Spinal cord (tissue), 10 donors: ENCODE measurements around the gene TLCD2. TPM values are rescaled to one million over a fixed set of nuclear protein-coding genes. Genes with fewer than 3 reads are reported as not detected.
"Not testable (repeated sequence)": the region's sequence is repeated elsewhere in the genome, so short reads cannot be mapped to it uniquely, and the experiment has no call there.

Source experiments
- DNase-seq, 6 donors: peaks; one replicate each; pipeline versions ENCODE4 v3.0.0 to v3.0.0-alpha.2; 2013 to 2015; ENCODE audit warnings: low spot score in 6 of 6, low read depth in 4 of 6
- H3K27ac ChIP-seq: one replicate; pipeline ENCODE4 v1.5.1; 2013; ENCODE audit warnings: low read depth, low read length, control low read depth
- H3K27me3 ChIP-seq: one replicate; pipeline ENCODE4 v1.6.1; 2013; ENCODE audit warnings: low read length; ENCODE audit not compliant: control insufficient read depth, insufficient read depth
- H3K36me3 ChIP-seq: one replicate; pipeline ENCODE4 v1.6.1; 2013; ENCODE audit warnings: low read length; ENCODE audit not compliant: control insufficient read depth, insufficient read depth
- H3K4me1 ChIP-seq: one replicate; pipeline ENCODE4 v1.6.1; 2013; ENCODE audit warnings: low read length; ENCODE audit not compliant: control insufficient read depth, insufficient read depth
- H3K4me3 ChIP-seq: one replicate; pipeline ENCODE4 v1.5.1; 2013; ENCODE audit warnings: low read depth, low read length, control low read depth
- H3K9me3 ChIP-seq: one replicate; pipeline ENCODE4 v1.6.1; 2013; ENCODE audit warnings: low read length; ENCODE audit not compliant: control insufficient read depth, insufficient read depth
- WGBS: methylation state at CpG from one replicate; pipeline ENCODE4 v1.1.5; 2013; ENCODE audit warnings: missing lambda C conversion rate; ENCODE audit not compliant: insufficient coverage; 5-methylcytosine and 5-hydroxymethylcytosine counted together
- polyA plus RNA-seq, 2 donors: library from polyadenylated mRNA; unstranded; fragments of 120-200 nt; gene quantifications; one replicate each; pipeline ENCODE4 v1.2.1, GENCODE V29; 2013; ENCODE audit not compliant: insufficient read length in 2 of 2
- total RNA-seq, 2 donors: library from RNA; depleted of rRNA in 1 of 2; stranded (reverse); fragments of 120-200 nt in 1 of 2; fragments of >200 nt in 1 of 2; gene quantifications; one replicate each; pipeline versions ENCODE4 v1.2.3 to v1.2.4, GENCODE V29; 2013 to 2014
- donor health status: healthy.

Gene TLCD2
- total and polyA plus RNA-seq, 4 donors: 1.4 to 3.2 (median 2.5) TPM

DNA sequence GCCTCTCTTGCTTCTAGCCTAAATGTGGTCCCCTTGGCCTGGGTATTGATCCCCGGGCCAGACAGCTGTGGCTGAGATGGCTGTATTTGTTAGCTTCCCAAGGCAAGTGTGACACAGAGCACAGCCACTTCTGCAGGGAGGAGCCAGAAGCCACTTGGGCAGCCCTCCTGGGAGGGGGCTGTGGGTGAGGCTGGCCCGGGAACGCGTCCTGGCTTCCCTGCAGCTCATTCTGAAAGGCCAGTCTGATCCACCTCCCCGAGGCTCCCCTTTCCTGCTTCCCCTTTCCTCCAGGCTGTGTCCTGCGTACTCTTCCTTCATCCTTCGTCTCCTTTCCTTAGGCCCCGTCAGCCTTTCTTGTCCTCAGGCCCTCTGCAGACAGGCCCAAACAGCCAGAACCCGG is 40.5 kb upstream of the TLCD2 start:
- 72% methylated on average over 9 of the region's 9 CpGs for WGBS
- Histone ChIP-seq H3K27me3 (no peaks in the 10 kb centered on the region), H3K4me3 (no peak overlapping the region), H3K4me1 (peaks cover 16% of the 10 kb centered on the region), H3K27ac (no peak overlapping the region), H3K9me3 (no peaks in the 10 kb centered on the region), H3K36me3 (peaks cover 4% of the 10 kb centered on the region)
- DNase-seq: no peak

DNA sequence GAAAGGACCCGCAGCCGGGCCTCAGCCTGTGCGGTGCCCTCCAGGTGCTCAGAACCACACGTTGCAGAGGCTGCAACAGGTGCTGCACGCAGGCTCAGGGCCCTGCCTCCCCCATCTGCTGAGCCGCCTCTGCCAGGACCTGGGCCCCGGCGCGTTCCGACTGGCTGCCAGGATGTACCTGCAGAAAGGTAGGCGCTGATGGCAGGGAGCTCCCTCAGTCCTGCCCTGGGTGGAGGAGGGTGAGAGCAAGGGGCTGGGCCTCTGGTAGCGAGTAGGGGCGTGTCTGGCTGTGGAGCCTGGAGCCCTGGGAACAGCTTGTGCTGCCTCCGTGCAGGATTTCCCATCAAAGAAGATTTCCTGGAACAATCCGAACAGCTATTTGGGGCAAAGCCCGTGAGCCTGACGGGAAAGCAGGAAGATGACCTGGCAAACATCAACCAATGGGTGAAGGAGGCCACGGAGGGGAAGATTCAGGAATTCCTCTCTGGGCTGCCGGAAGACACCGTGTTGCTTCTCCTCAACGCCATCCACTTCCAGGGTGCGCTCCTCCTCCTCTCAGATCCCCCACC is 36.9 kb upstream of the TLCD2 start:
- Histone ChIP-seq H3K27me3 (no peaks in the 10 kb centered on the region), H3K4me1 (no peaks in the 10 kb centered on the region), H3K4me3 (no peak overlapping the region), H3K27ac (no peak overlapping the region), H3K9me3 (no peaks in the 10 kb centered on the region), H3K36me3 (peaks cover 4% of the 10 kb centered on the region)
- no peak for DNase-seq
- WGBS: 89% methylated on average over 22 of the region's 22 CpGs

DNA sequence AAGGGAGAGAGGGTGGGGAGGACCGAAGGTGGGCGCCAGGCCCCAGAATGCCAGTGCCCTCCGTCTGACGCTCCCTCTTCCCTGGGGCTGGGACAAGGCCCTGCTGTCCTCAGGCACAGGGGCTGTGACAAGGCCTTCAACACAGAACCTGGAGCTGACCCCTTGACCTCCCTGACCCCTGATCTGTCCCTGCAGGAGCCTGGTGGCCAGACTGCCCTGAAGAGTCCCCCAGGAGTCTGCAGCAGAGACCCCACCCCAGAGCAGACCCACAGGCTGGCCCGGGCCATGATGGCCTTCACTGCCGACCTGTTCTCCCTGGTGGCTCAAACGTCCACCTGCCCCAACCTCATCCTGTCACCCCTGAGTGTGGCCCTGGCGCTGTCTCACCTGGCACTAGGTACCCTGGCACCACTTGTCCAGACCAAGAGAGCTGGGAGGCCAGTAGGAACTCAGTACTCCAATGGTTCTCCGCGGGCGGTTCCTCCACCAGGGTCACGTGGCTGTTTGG is 35.4 kb upstream of the TLCD2 start:
- Histone ChIP-seq H3K27me3 (no peaks in the 10 kb centered on the region), H3K4me1 (no peaks in the 10 kb centered on the region), H3K27ac (no peak overlapping the region), H3K9me3 (no peaks in the 10 kb centered on the region), H3K36me3 (peaks cover 4% of the 10 kb centered on the region), H3K4me3 (no peak overlapping the region)
- 92% methylated on average over 12 of the region's 12 CpGs for WGBS
- no peak for DNase-seq

GRCh38 chr17:1744551-1745512 is 34.7 kb upstream of the TLCD2 start:
- Histone ChIP-seq H3K9me3 (no peaks in the 10 kb centered on the region), H3K36me3 (peaks cover 4% of the 10 kb centered on the region), H3K4me1 (no peaks in the 10 kb centered on the region), H3K4me3 (no peak overlapping the region), H3K27ac (no peak overlapping the region), H3K27me3 (no peaks in the 10 kb centered on the region)
- DNase-seq: no peak
- 87% methylated on average over 13 of the region's 29 CpGs for WGBS

- Histone ChIP-seq H3K27me3 (no peaks in the 10 kb centered on the region), H3K4me3 (no peak overlapping the region), H3K27ac (no peak overlapping the region), H3K9me3 (no peaks in the 10 kb centered on the region), H3K36me3 (peaks cover 2% of the 10 kb centered on the region), H3K4me1 (no peaks in the 10 kb centered on the region)
- no CpG with 5 or more reads among the region's 2 CpGs for WGBS
- DNase-seq: no peak
Measured at GRCh38 chr17:1743088-1743439, 32.9 kb upstream of the TLCD2 start.

DNA sequence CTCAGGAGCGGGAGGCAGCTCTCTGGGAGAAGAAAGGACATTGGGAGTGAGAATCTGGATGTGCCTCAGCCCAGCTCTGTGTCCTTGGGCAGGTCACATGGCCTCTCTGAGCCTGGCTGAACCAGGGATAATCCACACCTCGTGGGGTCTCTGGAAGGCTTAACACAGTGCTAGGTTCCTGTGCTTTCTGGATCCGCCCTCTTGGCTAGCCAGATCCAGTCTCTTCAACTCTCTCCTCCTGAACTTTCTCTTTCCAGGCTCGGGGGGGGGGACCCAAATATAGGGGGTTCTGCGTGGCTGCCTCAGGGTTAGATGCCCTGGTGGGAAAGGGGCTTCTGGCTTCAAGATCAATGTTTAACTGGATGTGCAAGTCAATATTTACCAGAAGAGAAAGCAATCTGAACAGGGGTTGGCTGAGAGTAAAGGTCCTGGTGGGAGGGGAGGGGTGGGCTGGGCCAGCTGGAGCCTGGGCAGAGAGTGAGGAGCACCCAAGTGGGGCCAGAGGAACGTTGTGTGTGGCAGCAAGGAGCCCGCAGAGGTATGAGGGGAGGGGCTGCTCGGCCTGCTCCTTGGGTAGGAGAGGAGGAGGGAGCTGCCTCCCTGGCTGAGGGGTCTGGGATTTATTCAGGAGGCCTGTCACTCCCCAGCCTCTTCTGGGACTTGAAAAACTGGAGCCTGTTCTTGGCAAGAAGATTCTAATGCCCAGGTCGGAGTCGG is 32.4 kb upstream of the TLCD2 start, which contains the start of gene SERPINF2:
SERPINF2 (plus strand) TSS at position 501 of the 717 bp plus-strand sequence. CDS start 2,125 bp downstream, outside the sequence.
- no peak within 1 kb of the TSS for H3K4me3 ChIP-seq
- no peaks in the 10 kb centered on the region for H3K4me1 ChIP-seq
- H3K9me3 ChIP-seq: no peaks in the 10 kb centered on the region
- 82% methylated on average over 6 of the region's 10 CpGs for WGBS
- no peak within 1 kb of the TSS for H3K27ac ChIP-seq
- DNase-seq: no peak
- H3K27me3 ChIP-seq: no peaks in the 10 kb centered on the region
- peaks cover 8% of the 10 kb centered on the region for H3K36me3 ChIP-seq

GRCh38 chr17:1741899-1742298 is 31.7 kb upstream of the TLCD2 start:
- 91% methylated on average over 3 of the region's 7 CpGs for WGBS
- H3K4me3 ChIP-seq, DNase-seq, H3K27me3 ChIP-seq, H3K4me1 ChIP-seq, H3K9me3 ChIP-seq, H3K27ac ChIP-seq: not testable (repeated sequence)
- peaks cover 14% of the 10 kb centered on the region for H3K36me3 ChIP-seq

DNA sequence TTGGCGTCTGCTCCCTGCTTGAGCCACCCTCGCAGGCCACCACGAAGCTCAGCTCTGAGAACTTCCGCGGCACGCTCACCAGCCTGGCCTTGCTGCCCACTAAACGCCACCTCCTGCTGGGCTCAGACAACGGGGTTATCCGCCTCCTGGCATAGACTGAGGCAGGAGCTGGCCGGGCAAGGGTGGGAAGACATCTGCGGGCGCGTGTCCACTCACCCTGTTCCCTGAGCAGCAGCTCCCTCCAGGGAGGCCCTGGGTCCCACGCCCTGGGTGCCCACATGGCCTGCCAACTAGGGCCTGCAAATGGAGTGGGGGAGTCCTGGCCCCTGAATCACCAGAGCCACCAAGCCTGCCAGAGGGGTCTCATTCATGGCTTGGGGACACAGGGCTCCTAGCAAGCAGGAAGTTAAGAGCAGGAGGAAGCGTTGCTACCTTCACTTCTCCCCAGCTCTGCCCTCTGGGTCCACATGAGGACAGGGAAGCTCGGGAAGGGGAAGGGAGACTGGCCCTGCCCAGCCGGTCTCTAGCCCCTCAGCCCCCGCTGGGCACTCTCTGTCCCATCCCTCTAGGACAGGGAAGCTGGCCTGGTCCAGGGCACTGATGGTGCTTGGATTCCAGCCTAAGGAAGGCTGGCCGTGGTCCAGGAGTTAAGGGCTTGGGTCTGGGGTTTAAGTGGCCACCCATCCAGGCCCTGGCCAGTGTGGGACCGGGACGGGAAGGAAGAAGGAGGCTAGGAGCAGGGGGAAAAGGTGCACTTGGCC is 27.5 kb upstream of the TLCD2 start:
- DNase-seq: no peak
- no peak overlapping the region for H3K27ac ChIP-seq
- no peaks in the 10 kb centered on the region for H3K27me3 ChIP-seq
- peaks cover 12% of the 10 kb centered on the region for H3K4me1 ChIP-seq
- 93% methylated on average over 21 of the region's 21 CpGs for WGBS
- peaks cover 53% of the 10 kb centered on the region for H3K36me3 ChIP-seq
- no peaks in the 10 kb centered on the region for H3K9me3 ChIP-seq
- no peak overlapping the region for H3K4me3 ChIP-seq
